Breast epithelium (tissue), 4 donors: ENCODE measurements around the gene USP9Y. TPM values are rescaled to one million over a fixed set of nuclear protein-coding genes. Genes with fewer than 3 reads are reported as not detected.

ENCODE experiments used
- DNase-seq, 2 donors: peaks; one replicate each; pipeline ENCODE4 v3.0.0-alpha.2; 2019; ENCODE audit warnings: low spot score in 2 of 2
- H3K27ac ChIP-seq, 2 donors: fragments of 200-600 bp; sonication (generic) in 1 of 2; one replicate each; pipeline ENCODE4 v1.5.1; 2016 to 2019; ENCODE audit warnings: mild to moderate bottlenecking in 1 of 2
- H3K27me3 ChIP-seq, 2 donors: fragments of 200-600 bp; sonication (generic) in 1 of 2; one replicate each; pipeline versions ENCODE4 v1.5.1 to v1.6.0; 2017 to 2019; ENCODE audit warnings: control low read depth in 1 of 2, mild to moderate bottlenecking in 1 of 2
- H3K36me3 ChIP-seq: fragments of 200-600 bp; one replicate; pipeline ENCODE4 v1.5.1; 2019
- H3K4me1 ChIP-seq, 2 donors: fragments of 200-600 bp; sonication (generic); one replicate each; pipeline ENCODE4 v1.5.1; 2016 to 2019; ENCODE audit warnings: control low read depth in 1 of 2
- H3K4me3 ChIP-seq, 3 donors: fragments of 200-600 bp; sonication (generic); 1 replicate in 2 of 3; 2 replicates in 1 of 3; pipeline ENCODE4 v1.5.1; 2016 to 2019; ENCODE audit warnings: mild to moderate bottlenecking in 3 of 3, moderate library complexity in 2 of 3
- H3K9me3 ChIP-seq, 2 donors: fragments of 200-600 bp; sonication (generic) in 1 of 2; one replicate each; pipeline ENCODE4 v1.5.1; 2016 to 2019; ENCODE audit warnings: control low read depth in 1 of 2
- CTCF ChIP-seq, 3 donors: fragments of 450-650 bp; IDR thresholded peaks; one replicate each; pipeline ENCODE4 v1.5.1; 2016 to 2017; ENCODE audit warnings: antibody characterized with exemption in 3 of 3, mild to moderate bottlenecking in 3 of 3, moderate library complexity in 3 of 3
- POLR2A ChIP-seq: fragments of 450-650 bp; IDR thresholded peaks from one replicate; pipeline ENCODE4 v1.6.1; 2016; ENCODE audit warnings: antibody characterized with exemption, mild to moderate bottlenecking, moderate library complexity
- POLR2AphosphoS5 ChIP-seq, 3 donors: sonication (generic); formaldehyde crosslinking; IDR thresholded peaks; one replicate each; pipeline ENCODE4 v1.6.1; 2017; ENCODE audit warnings: antibody characterized with exemption in 3 of 3
- intact Hi-C: fragments of 100-400 bp; cut with DNase I; formaldehyde crosslinking; loops from one replicate; pipeline ENCODE4 v1.15.1; 2023; ENCODE audit warnings: low total_unique reads
- total RNA-seq, 3 donors: library from RNA; depleted of rRNA; stranded (reverse); fragments of >200 nt; gene quantifications; one replicate each; pipeline ENCODE4 v1.1.0, GENCODE V29; 2016

Gene USP9Y
- total RNA-seq, 3 donors from 2014 or later = under 0.01 to 26.4 TPM; not detected in 1

- intact Hi-C loops = no loop called here
- no peaks in the 10 kb centered on the region for H3K27me3 ChIP-seq
- H3K4me3 ChIP-seq = no peak overlapping the region
- no peaks in the 10 kb centered on the region for H3K9me3 ChIP-seq
- DNase-seq = no peak
- TF ChIP-seq CTCF (IDR thresholded peaks at IDR 0.05) (no peak), POLR2AphosphoS5 (IDR thresholded peaks at IDR 0.05) (no peak), POLR2A (no peak)
- H3K27ac ChIP-seq = no peak overlapping the region
- H3K36me3 ChIP-seq = no peaks in the 10 kb centered on the region
- no peaks in the 10 kb centered on the region for H3K4me1 ChIP-seq
Measured at GRCh38 chrY:12823408-12823807, 122.4 kb downstream of the USP9Y start.

- no peaks in the 10 kb centered on the region for H3K36me3 ChIP-seq
- TF ChIP-seq CTCF (IDR thresholded peaks at IDR 0.05) = no peak
- no peak for TF ChIP-seq POLR2AphosphoS5 (IDR thresholded peaks at IDR 0.05)
- TF ChIP-seq POLR2A = no peak
- H3K4me1 ChIP-seq = no peaks in the 10 kb centered on the region
- no peak for DNase-seq
- H3K9me3 ChIP-seq = no peaks in the 10 kb centered on the region
- H3K4me3 ChIP-seq = no peak overlapping the region
- H3K27me3 ChIP-seq = no peaks in the 10 kb centered on the region
- intact Hi-C loops = no loop called here
- no peak overlapping the region for H3K27ac ChIP-seq
Measured at GRCh38 chrY:12826791-12827190, 125.8 kb downstream of the USP9Y start.

- no peak for DNase-seq
- no peak overlapping the region for H3K27ac ChIP-seq
- H3K4me3 ChIP-seq = no peak overlapping the region
- intact Hi-C loops = no loop called here
- no peaks in the 10 kb centered on the region for H3K27me3 ChIP-seq
- H3K9me3 ChIP-seq = no peaks in the 10 kb centered on the region
- no peaks in the 10 kb centered on the region for H3K4me1 ChIP-seq
- TF ChIP-seq POLR2A = no peak
- TF ChIP-seq CTCF (IDR thresholded peaks at IDR 0.05) = no peak
- TF ChIP-seq POLR2AphosphoS5 (IDR thresholded peaks at IDR 0.05) = no peak
- no peaks in the 10 kb centered on the region for H3K36me3 ChIP-seq
Measured at GRCh38 chrY:12833284-12833683, 132.3 kb downstream of the USP9Y start.

GRCh38 chrY:12837550-12837949, 136.5 kb downstream of the USP9Y start:
- no peak for DNase-seq
- H3K9me3 ChIP-seq = no peaks in the 10 kb centered on the region
- intact Hi-C loops = no loop called here
- no peak for TF ChIP-seq CTCF (IDR thresholded peaks at IDR 0.05)
- TF ChIP-seq POLR2A = no peak
- TF ChIP-seq POLR2AphosphoS5 (IDR thresholded peaks at IDR 0.05) = no peak
- no peaks in the 10 kb centered on the region for H3K27me3 ChIP-seq
- no peak overlapping the region for H3K4me3 ChIP-seq
- no peaks in the 10 kb centered on the region for H3K36me3 ChIP-seq
- H3K4me1 ChIP-seq = no peaks in the 10 kb centered on the region
- H3K27ac ChIP-seq = no peak overlapping the region

- Histone ChIP-seq H3K27ac (no peak overlapping the region), H3K27me3 (no peaks in the 10 kb centered on the region), H3K4me1 (no peaks in the 10 kb centered on the region), H3K9me3 (no peaks in the 10 kb centered on the region), H3K36me3 (no peaks in the 10 kb centered on the region), H3K4me3 (no peak overlapping the region)
- TF ChIP-seq CTCF (IDR thresholded peaks at IDR 0.05) (no peak), POLR2A (no peak), POLR2AphosphoS5 (IDR thresholded peaks at IDR 0.05) (no peak)
- DNase-seq = no peak
- intact Hi-C loops = no loop called here
Measured at GRCh38 chrY:12841368-12841767, 140.3 kb downstream of the USP9Y start.
